Panc1 (cell line): ENCODE data around the gene SH3TC2. TPM values are rescaled to one million over a fixed set of nuclear protein-coding genes. Genes with fewer than 3 reads are reported as not detected.

ENCODE experiments used
- ATAC-seq: fragments of 200-7000 bp; cut with Tn5 transposase; 2 replicates; pipeline ENCODE4 v1.9.1; 2020; ENCODE audit warnings: mild to moderate bottlenecking, moderate library complexity
- BruUV-seq: library from RNA; stranded (reverse); fragments of 400-500 nt; replicated peaks from 2 replicates; lab custom pipeline; 2021; lab: Mats Ljungman, UMichigan
- CTCF ChIA-PET: fragments of 300-600 bp; sonication (Branson Sonifier 250); formaldehyde crosslinking; loops from one replicate; lab custom pipeline; 2022; ENCODE audit warnings: antibody characterized with exemption; lab: Charles Lee
- POLR2A ChIA-PET: fragments of 300-600 bp; sonication (Branson Sonifier 250); formaldehyde crosslinking; loops from one replicate; lab custom pipeline; 2022; ENCODE audit warnings: antibody characterized with exemption; lab: Charles Lee
- DNase-seq: peaks from one replicate; pipeline ENCODE4 v3.0.0-alpha.2; 2010; ENCODE audit warnings: low read depth, low spot score
- H3K27ac ChIP-seq: 2 replicates; pipeline ENCODE4 v1.5.1; 2011; ENCODE audit warnings: mild to moderate bottlenecking, low read length, inconsistent platforms
- H3K27me3 ChIP-seq: fragments of 200-500 bp; sonication (Bioruptor generic); 2 replicates; pipeline ENCODE4 v1.6.0; 2014; ENCODE audit warnings: low read length, inconsistent platforms; ENCODE audit not compliant: control insufficient read depth, insufficient read depth
- H3K36me3 ChIP-seq: fragments of 200-500 bp; sonication (Bioruptor generic); 2 replicates; pipeline ENCODE4 v1.5.1; 2014; ENCODE audit warnings: inconsistent platforms, mild to moderate bottlenecking, low read length, moderate library complexity; ENCODE audit not compliant: control insufficient read depth, insufficient read depth
- H3K4me1 ChIP-seq: 2 replicates; pipeline ENCODE4 v1.5.1; 2011; ENCODE audit warnings: inconsistent platforms, mild to moderate bottlenecking, low read length, moderate library complexity; ENCODE audit not compliant: control insufficient read depth, insufficient read depth
- H3K4me3 ChIP-seq, 2 experiments: 2 replicates each; pipeline ENCODE4 v1.5.1; 2011 to 2012; ENCODE audit warnings: low read depth in 2 of 2, low read length in 2 of 2, mild to moderate bottlenecking in 2 of 2, inconsistent platforms in 1 of 2, moderate library complexity in 1 of 2
- H3K9me3 ChIP-seq: fragments of 200-500 bp; sonication (Bioruptor generic); 2 replicates; pipeline ENCODE4 v1.5.1; 2014; ENCODE audit warnings: low read depth, mild to moderate bottlenecking, inconsistent platforms, low read length, moderate library complexity; ENCODE audit not compliant: control insufficient read depth, insufficient read depth
- POLR2AphosphoS5 ChIP-seq: IDR thresholded peaks from 2 replicates; pipeline ENCODE4 v1.6.1; 2012; ENCODE audit warnings: mild to moderate bottlenecking, low read depth, low read length, moderate library complexity
- SIN3A ChIP-seq: IDR thresholded peaks from 2 replicates; pipeline ENCODE4 v1.6.1; 2012; ENCODE audit warnings: low read depth, mild to moderate bottlenecking, low read length, moderate library complexity, borderline replicate concordance; ENCODE audit not compliant: insufficient read depth
- TCF7L2 ChIP-seq: IDR thresholded peaks from 2 replicates; pipeline ENCODE4 v1.6.1; 2011; ENCODE audit warnings: mild to moderate bottlenecking, low read depth, low read length, inconsistent platforms
- in situ Hi-C: cut with HindIII; loops from 2 replicates; pipeline ENCODE4 v1.10.0; 2016; ENCODE audit warnings: low sequenced_read_pairs, low pct_unique_long_range_greater_than_20kb
- intact Hi-C: fragments of 100-400 bp; cut with micrococcal nuclease; formaldehyde crosslinking; loops from one replicate; pipeline ENCODE4 v1.10.0; 2022; ENCODE audit not compliant: unreplicated experiment
- total RNA-seq: library from RNA; stranded (reverse); gene quantifications from one replicate; pipeline ENCODE4 v1.2.1, GENCODE V29; 2021; ENCODE audit not compliant: unreplicated experiment
- TF ChIP-seq, protein P1 (sequence below), 2 experiments: IDR thresholded peaks; 2 replicates each; pipeline ENCODE4 v1.6.1; 2011 to 2012; ENCODE audit warnings: low read depth in 2 of 2, control low read depth in 1 of 2, low read length in 1 of 2, mild to moderate bottlenecking in 1 of 2, moderate library complexity in 1 of 2; ENCODE audit not compliant: insufficient read depth in 1 of 2
- TF ChIP-seq, protein P2 (sequence below): fragments of 450-650 bp; IDR thresholded peaks from 2 replicates; pipeline ENCODE4 v1.5.1; 2017; ENCODE audit warnings: mild to moderate bottlenecking

The SH3TC2 gene
- total RNA-seq, 1 experiment from 2014 or later: 0.33 TPM

DNA sequence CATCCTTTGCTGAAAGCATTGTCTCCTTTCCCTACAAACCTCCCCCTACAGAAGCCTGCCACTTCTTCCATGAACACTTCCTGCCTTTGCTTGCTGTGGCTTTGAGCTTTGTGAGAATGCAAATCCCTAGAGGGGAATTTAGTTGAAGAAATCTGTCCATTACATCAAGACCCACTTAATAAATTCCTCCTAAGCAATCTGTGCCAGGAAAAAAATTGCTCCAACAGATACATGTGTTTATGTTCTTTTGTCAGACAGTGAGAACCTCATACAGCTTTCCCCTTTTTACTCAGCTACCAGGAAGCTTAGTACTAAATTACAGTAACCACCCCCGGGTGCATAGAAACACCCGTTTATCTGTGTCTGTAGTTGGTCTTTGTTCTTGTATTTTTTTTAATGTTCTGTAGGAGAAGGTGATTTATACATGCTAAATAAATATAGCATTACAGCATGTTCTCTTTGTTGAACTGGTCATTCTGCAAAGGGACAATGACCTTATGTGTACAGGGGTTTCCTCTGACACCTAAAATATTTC is 43.9 kb downstream of the SH3TC2 start:
- ChIA-PET POLR2A (no interaction called here), CTCF (interaction anchor here (0.9 kb wide), 1 partner anchor 322 kb away, joined by 3 read pairs; no protein-coding TSS in a partner anchor)
- in situ Hi-C loops: no loop called here
- DNase-seq: no peak
- Histone ChIP-seq H3K4me1 (no peaks in the 10 kb centered on the region), H3K4me3 (no peak overlapping the region), H3K27me3 (no peaks in the 10 kb centered on the region), H3K9me3 (no peaks in the 10 kb centered on the region), H3K27ac (no peak overlapping the region), H3K36me3 (no peaks in the 10 kb centered on the region)
- no peak for ATAC-seq
- no TSS peak for BruUV-seq
- intact Hi-C loops: no loop called here
- TF ChIP-seq, protein P1, sequence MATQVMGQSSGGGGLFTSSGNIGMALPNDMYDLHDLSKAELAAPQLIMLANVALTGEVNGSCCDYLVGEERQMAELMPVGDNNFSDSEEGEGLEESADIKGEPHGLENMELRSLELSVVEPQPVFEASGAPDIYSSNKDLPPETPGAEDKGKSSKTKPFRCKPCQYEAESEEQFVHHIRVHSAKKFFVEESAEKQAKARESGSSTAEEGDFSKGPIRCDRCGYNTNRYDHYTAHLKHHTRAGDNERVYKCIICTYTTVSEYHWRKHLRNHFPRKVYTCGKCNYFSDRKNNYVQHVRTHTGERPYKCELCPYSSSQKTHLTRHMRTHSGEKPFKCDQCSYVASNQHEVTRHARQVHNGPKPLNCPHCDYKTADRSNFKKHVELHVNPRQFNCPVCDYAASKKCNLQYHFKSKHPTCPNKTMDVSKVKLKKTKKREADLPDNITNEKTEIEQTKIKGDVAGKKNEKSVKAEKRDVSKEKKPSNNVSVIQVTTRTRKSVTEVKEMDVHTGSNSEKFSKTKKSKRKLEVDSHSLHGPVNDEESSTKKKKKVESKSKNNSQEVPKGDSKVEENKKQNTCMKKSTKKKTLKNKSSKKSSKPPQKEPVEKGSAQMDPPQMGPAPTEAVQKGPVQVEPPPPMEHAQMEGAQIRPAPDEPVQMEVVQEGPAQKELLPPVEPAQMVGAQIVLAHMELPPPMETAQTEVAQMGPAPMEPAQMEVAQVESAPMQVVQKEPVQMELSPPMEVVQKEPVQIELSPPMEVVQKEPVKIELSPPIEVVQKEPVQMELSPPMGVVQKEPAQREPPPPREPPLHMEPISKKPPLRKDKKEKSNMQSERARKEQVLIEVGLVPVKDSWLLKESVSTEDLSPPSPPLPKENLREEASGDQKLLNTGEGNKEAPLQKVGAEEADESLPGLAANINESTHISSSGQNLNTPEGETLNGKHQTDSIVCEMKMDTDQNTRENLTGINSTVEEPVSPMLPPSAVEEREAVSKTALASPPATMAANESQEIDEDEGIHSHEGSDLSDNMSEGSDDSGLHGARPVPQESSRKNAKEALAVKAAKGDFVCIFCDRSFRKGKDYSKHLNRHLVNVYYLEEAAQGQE (IDR thresholded peaks at IDR 0.05; ENCODE audit: insufficient read depth in 1 of 2, low read depth in 2 of 2, low read length in 1 of 2): no peak
- TF ChIP-seq, protein P2, sequence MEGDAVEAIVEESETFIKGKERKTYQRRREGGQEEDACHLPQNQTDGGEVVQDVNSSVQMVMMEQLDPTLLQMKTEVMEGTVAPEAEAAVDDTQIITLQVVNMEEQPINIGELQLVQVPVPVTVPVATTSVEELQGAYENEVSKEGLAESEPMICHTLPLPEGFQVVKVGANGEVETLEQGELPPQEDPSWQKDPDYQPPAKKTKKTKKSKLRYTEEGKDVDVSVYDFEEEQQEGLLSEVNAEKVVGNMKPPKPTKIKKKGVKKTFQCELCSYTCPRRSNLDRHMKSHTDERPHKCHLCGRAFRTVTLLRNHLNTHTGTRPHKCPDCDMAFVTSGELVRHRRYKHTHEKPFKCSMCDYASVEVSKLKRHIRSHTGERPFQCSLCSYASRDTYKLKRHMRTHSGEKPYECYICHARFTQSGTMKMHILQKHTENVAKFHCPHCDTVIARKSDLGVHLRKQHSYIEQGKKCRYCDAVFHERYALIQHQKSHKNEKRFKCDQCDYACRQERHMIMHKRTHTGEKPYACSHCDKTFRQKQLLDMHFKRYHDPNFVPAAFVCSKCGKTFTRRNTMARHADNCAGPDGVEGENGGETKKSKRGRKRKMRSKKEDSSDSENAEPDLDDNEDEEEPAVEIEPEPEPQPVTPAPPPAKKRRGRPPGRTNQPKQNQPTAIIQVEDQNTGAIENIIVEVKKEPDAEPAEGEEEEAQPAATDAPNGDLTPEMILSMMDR: no peak
- TF ChIP-seq POLR2AphosphoS5 (no peak), TCF7L2 (no peak), SIN3A (no peak)

DNA sequence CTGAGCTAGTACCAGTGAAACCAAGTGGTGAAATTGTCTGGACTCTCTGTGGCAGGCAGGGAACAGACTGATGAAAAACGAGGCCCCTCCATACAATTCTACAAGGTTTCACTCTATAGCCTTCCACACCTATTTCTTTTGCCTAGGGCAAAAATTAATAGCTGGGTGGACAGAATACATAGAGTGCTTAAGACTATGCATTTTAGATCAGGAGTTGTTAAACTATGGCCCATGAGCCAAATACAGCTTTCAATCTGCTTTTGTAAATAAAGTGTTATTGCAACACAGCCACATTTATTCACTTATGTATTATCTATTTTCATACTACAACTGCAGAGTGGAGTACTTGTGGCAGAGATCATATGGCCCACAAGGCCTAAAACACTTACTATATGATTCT is 45.2 kb downstream of the SH3TC2 start:
- Histone ChIP-seq H3K27ac (no peak overlapping the region), H3K4me1 (no peaks in the 10 kb centered on the region), H3K36me3 (no peaks in the 10 kb centered on the region), H3K27me3 (no peaks in the 10 kb centered on the region), H3K9me3 (no peaks in the 10 kb centered on the region), H3K4me3 (no peak overlapping the region)
- ATAC-seq (no peak), DNase-seq (no peak)
- ChIA-PET POLR2A (no interaction called here), CTCF (no interaction called here)
- no TSS peak for BruUV-seq
- TF ChIP-seq, protein P1 (IDR thresholded peaks at IDR 0.05; ENCODE audit: insufficient read depth in 1 of 2, low read depth in 2 of 2, low read length in 1 of 2): no peak
- TF ChIP-seq TCF7L2: no peak
- TF ChIP-seq SIN3A: no peak
- TF ChIP-seq, protein P2: no peak
- TF ChIP-seq POLR2AphosphoS5: no peak
- in situ Hi-C loops (no loop called here), intact Hi-C loops (no loop called here)
